Tibial nerve (tissue), 4 donors: ENCODE measurements around the gene SIRT1. TPM values are rescaled to one million over a fixed set of nuclear protein-coding genes. Genes with fewer than 3 reads are reported as not detected.

Experiments
- DNase-seq, 2 donors: peaks; one replicate each; pipeline ENCODE4 v3.0.0-alpha.2; 2019; ENCODE audit warnings: low spot score in 2 of 2
- H3K27ac ChIP-seq, 4 donors: fragments of 200-600 bp; sonication (generic) in 3 of 4; one replicate each; pipeline ENCODE4 v1.5.1; 2017 to 2019; ENCODE audit warnings: mild to moderate bottlenecking in 1 of 4
- H3K27me3 ChIP-seq, 2 donors: fragments of 200-600 bp; sonication (generic) in 1 of 2; one replicate each; pipeline versions ENCODE4 v1.5.1 to v1.6.0; 2017 to 2019
- H3K36me3 ChIP-seq, 3 donors: fragments of 200-600 bp; sonication (generic); one replicate each; pipeline ENCODE4 v1.5.1; 2018 to 2019
- H3K4me1 ChIP-seq, 4 donors: fragments of 200-600 bp; sonication (generic) in 3 of 4; one replicate each; pipeline ENCODE4 v1.5.1; 2017 to 2019
- H3K4me3 ChIP-seq, 4 donors: fragments of 200-600 bp; sonication (generic) in 3 of 4; one replicate each; pipeline ENCODE4 v1.5.1; 2017 to 2019; ENCODE audit warnings: mild to moderate bottlenecking in 1 of 4, moderate library complexity in 1 of 4
- H3K9me3 ChIP-seq, 4 donors: fragments of 200-600 bp; sonication (generic) in 3 of 4; one replicate each; pipeline ENCODE4 v1.5.1; 2017 to 2019
- CTCF ChIP-seq, 5 experiments: fragments of 200-600 bp in 3 of 5; fragments of 450-650 bp in 2 of 5; sonication (generic) in 3 of 5; IDR thresholded peaks; one replicate each; pipeline ENCODE4 v1.5.1; 2016 to 2019; ENCODE audit warnings: antibody characterized with exemption in 5 of 5, mild to moderate bottlenecking in 3 of 5, moderate library complexity in 2 of 5
- EP300 ChIP-seq, 2 donors: sonication (generic); formaldehyde crosslinking; IDR thresholded peaks; one replicate each; pipeline ENCODE4 v1.6.1; 2017; ENCODE audit warnings: antibody characterized with exemption in 2 of 2, mild to moderate bottlenecking in 1 of 2
- POLR2A ChIP-seq, 2 donors: fragments of 450-650 bp; IDR thresholded peaks; one replicate each; pipeline ENCODE4 v1.6.1; 2017; ENCODE audit warnings: antibody characterized with exemption in 2 of 2, mild to moderate bottlenecking in 2 of 2, moderate library complexity in 2 of 2
- WGBS, 2 donors: methylation state at CpG; one replicate each; pipeline ENCODE4 v1.1.5; 2018; 5-methylcytosine and 5-hydroxymethylcytosine counted together
- total RNA-seq, 4 donors: library from RNA; depleted of rRNA; stranded (reverse); fragments of >200 nt; gene quantifications; one replicate each; pipeline ENCODE4 v1.1.0, GENCODE V29; 2016

The SIRT1 gene
- total RNA-seq, 4 donors from 2014 or later = 23.4 to 42.8 (median 35.3) TPM

GRCh38 chr10:67852761-67853160 is 31.7 kb upstream of the SIRT1 start:
- no peak overlapping the region for H3K4me3 ChIP-seq
- H3K9me3 ChIP-seq = no peaks in the 10 kb centered on the region
- WGBS, 2 donors = 62% methylated on average over 5 of the region's 5 CpGs
- TF ChIP-seq POLR2A (IDR thresholded peaks at IDR 0.05) (no peak), CTCF (IDR thresholded peaks at IDR 0.05) (no peak), EP300 (IDR thresholded peaks at IDR 0.05) (no peak)
- peaks cover 0 to 8% (median 3%) of the 10 kb centered on the region in 4 donors for H3K4me1 ChIP-seq
- H3K36me3 ChIP-seq = no peaks in the 10 kb centered on the region
- H3K27ac ChIP-seq = no peak overlapping the region
- no peaks in the 10 kb centered on the region for H3K27me3 ChIP-seq
- DNase-seq = no peak

GRCh38 chr10:67853512-67853911 is 30.9 kb upstream of the SIRT1 start:
- peaks cover 0 to 8% (median 3%) of the 10 kb centered on the region in 4 donors for H3K4me1 ChIP-seq
- H3K27me3 ChIP-seq = no peaks in the 10 kb centered on the region
- H3K36me3 ChIP-seq = no peaks in the 10 kb centered on the region
- no peak overlapping the region for H3K4me3 ChIP-seq
- DNase-seq = no peak
- no peak overlapping the region for H3K27ac ChIP-seq
- no peaks in the 10 kb centered on the region for H3K9me3 ChIP-seq
- TF ChIP-seq CTCF (IDR thresholded peaks at IDR 0.05) = no peak
- no peak for TF ChIP-seq EP300 (IDR thresholded peaks at IDR 0.05)
- no peak for TF ChIP-seq POLR2A (IDR thresholded peaks at IDR 0.05)
- WGBS, 2 donors = 86 to 92% methylated on average over 3 of the region's 3 CpGs

DNA sequence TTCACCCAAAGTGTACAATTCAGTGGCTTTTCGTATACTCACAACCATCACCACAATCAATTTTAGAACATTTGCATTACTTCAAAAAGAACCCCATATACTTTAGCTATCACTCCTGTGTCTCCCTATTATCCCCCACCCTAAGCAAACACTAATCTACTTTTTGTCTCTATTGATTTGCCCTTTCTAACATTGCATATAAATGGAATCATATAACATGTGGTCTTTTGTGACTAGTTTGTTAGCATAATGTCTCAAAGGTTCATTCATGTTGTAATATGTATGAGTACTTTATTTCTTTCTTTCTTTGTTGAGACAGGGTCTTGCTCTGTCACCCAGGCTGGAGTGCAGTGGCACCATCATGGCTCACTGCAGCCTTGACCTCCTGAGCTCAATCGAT is 25.5 kb upstream of the SIRT1 start:
- H3K36me3 ChIP-seq = no peaks in the 10 kb centered on the region
- H3K27me3 ChIP-seq = no peaks in the 10 kb centered on the region
- H3K9me3 ChIP-seq = no peaks in the 10 kb centered on the region
- TF ChIP-seq EP300 (IDR thresholded peaks at IDR 0.05) (no peak), CTCF (IDR thresholded peaks at IDR 0.05) (no peak), POLR2A (IDR thresholded peaks at IDR 0.05) (no peak)
- H3K4me3 ChIP-seq = no peak overlapping the region
- WGBS, 2 donors = 86 to 93% methylated on average over 2 of the region's 2 CpGs
- DNase-seq = no peak
- H3K4me1 ChIP-seq = no peaks in the 10 kb centered on the region
- H3K27ac ChIP-seq = no peak overlapping the region

DNA sequence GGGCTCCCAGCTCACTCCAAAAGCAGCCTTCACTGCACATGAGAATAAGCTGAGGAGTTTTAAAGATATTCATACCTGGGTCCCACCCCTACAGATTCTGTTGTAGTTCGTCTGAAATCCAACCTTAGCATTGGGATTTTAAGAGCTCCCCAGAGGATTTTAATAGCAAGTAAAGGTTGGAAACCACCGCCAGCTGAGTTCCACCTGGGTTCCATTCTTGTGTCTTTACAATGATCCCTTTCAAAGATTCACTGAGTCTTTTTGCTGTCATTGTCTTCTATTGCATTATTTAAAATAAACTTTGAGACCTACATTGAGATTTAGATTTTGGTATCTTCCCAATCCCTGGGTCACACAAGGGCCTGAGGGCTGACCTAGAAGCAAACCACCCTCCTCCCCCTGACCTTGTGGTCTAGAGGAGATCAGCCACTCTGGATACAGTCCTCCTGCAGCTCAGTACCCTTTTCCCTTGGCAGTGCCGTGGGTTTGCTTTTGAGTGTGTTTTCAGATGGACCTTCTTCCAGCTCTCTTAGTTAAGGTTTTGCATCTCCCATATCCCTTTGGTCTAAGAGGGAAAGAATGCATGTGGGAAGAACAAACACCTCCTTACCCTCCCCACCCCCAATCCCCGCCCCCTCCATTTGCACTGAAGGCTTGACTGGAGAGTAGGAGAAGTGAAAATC is 22.6 kb upstream of the SIRT1 start:
- no peaks in the 10 kb centered on the region for H3K27me3 ChIP-seq
- no peak overlapping the region for H3K4me3 ChIP-seq
- no peak overlapping the region for H3K27ac ChIP-seq
- H3K36me3 ChIP-seq = no peaks in the 10 kb centered on the region
- DNase-seq = no peak
- TF ChIP-seq EP300 (IDR thresholded peaks at IDR 0.05) (no peak), POLR2A (IDR thresholded peaks at IDR 0.05) (no peak), CTCF (IDR thresholded peaks at IDR 0.05) (no peak)
- H3K4me1 ChIP-seq = no peaks in the 10 kb centered on the region
- H3K9me3 ChIP-seq = no peaks in the 10 kb centered on the region
- WGBS, 2 donors = 43 to 59% methylated on average over 4 of the region's 4 CpGs

- TF ChIP-seq POLR2A (IDR thresholded peaks at IDR 0.05) (no peak), EP300 (IDR thresholded peaks at IDR 0.05) (no peak), CTCF (IDR thresholded peaks at IDR 0.05) (no peak)
- no peak overlapping the region for H3K27ac ChIP-seq
- no peaks in the 10 kb centered on the region for H3K36me3 ChIP-seq
- H3K9me3 ChIP-seq = no peaks in the 10 kb centered on the region
- H3K27me3 ChIP-seq = no peaks in the 10 kb centered on the region
- DNase-seq = no peak
- WGBS, 2 donors = 59 to 64% methylated on average over 2 of the region's 2 CpGs
- H3K4me1 ChIP-seq = no peaks in the 10 kb centered on the region
- H3K4me3 ChIP-seq = no peak overlapping the region
Observed at GRCh38 chr10:67863094-67863493, 21.4 kb upstream of the SIRT1 start.
